ENCODE results near the gene UNC5B.
"Not testable (repeated sequence)": the region's sequence is repeated elsewhere in the genome, so short reads cannot be mapped to it uniquely, and the experiment has no call there.

The UNC5B gene

DNA sequence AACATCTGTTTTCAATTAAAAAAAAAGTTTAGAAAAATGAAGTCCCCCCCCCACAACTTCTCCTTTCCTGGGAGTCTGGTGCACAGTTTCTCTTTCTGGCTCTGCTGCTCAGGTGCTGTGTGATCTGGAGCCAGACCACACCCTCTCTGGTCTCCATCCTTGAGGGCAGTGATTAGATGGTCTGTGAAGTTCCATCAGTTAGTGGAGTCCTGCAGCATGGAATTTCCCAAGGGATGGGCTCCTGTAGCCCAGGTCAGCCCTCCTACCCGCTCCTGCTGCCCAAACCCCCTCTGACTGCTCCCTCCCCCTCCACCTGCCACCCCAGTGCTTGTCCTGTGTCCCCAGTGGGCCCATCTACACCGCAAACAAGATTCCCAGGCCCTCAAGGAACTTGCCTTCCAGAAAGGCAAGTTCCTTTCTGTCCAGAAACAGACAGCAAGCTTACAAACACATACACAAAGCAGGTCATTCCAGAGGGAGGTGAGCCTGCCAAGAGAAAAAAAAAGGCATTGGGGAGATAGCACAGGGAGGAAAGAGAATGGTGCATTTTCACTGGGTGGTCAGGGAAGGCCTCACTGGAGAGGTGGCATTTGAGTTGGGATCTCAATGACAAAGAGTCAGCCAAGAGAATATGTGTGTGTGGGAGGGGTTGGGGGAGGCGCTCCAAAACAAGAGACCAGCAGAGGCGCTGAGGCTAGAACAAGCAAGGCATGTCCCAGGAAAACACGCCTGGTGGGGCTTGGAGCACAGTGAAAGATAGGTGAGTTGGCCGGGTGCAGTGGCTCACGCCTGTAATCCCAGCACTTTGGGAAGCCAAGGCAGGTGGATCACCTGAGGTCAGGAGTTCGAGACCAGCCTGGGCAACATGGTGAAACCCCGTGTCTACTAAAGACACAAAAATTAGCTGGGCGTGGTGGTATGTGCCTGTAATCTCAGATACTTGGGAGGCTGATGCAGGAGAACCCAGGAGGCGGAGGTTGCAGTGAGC lies 57.2 kb downstream of the UNC5B start:
- DNase-seq: no peak

DNA sequence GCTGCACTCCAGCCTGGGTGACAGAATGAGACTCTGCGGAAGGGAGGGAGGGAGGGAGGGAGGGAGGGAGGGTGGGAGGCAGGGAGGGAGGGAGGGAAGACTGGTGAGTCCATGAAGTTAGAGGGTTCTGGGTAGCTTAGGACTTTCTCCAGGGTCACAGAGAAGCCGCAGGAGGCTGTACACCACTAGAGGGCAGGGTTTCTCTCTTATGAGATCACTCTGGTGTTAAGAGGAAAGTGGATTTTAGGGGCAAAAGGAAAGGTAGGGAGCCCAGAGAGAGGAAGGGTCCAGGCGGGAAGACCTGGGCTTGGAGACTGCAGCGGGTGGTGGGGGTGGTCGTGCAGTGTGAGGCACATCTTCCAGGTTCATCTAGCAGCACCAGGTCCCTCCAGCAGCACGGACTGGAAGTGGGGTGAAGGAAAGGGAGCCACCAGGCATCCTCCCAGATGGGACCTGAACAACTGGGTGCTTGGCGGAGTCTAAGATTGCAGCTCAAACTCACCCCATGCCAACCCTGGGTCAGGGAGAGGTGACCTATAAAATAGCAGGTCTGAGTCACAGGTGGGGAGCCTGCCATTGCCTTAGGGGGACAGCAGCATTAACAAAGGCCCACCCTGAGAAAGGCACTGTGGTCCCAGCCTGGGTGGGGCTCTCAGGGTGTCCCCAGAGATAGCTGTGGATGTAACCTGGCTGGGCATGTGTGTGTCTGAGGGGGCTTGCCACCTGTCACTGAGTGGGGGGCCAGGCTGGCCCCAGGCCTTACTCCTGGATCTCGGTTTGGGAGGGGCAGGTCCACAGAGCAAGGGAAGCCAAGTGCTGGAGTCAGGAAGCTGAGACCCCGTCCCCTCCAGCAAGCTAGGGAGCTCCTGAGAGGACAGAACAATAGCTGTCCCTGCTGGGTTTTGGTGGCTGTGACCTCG lies 58.2 kb downstream of the UNC5B start:
- peak; percentile 22 to 24 for DNase-seq

DNA sequence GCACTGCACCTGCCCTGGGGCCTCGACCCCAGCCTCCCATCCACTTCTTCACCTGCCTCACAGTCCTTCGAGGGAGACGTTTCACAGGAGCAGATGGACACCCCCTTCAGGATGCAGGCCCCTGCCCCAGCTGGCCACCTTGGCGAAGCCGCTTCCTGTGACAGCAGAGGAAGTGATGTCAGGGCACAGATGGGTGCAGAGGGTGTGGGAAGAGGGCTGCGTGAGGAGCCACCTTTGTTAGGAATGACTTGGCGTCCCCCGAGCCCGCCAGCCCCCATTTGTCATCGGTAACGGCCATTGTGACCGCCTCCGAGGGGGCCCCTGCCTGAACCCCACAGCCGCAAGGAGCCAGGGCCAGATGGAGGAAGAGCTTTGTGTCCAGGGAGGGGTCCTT lies 59.3 kb downstream of the UNC5B start:
- DNase-seq: no peak

DNA sequence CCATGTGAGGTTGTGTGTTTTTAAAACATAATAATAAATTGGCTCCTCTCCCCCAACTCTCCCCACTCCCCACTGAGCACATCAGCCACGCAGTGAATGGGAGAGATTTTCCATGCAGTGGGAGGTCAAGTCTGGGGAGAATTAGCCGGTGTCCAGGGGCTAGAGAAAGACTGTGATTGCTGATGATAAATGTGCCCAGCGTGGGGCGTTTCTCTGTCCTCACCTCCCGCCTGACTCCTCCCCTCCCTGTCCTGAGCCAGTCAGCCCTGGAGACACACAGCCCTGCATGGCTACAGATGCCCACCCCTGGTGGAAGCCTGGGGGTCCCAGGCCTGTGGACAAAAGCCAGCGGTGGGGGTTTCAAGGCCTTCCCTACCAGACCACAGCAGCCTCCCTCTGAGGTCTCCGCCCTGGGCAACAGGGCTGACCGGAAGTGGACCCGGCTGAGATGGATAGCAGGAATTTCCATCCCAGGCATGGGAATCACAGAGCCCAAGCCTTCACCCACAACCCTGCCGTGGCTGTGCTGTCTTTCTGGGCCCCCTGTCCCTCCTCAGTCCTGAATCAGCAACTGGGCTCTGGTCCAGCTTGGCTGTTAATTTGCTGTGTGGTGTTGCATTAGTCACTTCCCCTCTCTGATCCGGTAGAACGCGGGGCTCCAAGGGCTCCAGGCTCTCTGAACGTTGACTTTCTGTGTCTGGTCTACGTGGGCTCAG lies 59.8 kb downstream of the UNC5B start:
- no peak for DNase-seq

DNA sequence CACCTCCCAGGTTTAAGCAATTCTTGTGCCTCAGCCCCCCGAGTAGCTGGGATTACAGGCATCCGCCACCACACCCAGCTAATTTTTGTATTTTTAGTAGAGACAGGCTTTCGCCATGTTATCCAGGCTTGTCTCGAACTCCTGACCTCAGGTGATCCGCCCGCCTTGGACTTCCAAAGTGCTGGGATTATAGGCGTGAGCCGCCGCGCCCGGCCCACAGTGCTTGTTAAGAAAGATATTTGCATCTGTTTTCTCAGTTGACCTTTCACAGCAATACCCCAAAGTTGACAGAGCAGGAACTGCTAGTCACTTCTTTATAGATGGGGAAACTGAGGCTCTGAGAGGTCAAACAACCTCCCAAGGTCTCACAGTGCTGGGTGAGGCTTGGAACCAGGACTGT lies 60.6 kb downstream of the UNC5B start:
- DNase-seq: not testable (repeated sequence)

DNA sequence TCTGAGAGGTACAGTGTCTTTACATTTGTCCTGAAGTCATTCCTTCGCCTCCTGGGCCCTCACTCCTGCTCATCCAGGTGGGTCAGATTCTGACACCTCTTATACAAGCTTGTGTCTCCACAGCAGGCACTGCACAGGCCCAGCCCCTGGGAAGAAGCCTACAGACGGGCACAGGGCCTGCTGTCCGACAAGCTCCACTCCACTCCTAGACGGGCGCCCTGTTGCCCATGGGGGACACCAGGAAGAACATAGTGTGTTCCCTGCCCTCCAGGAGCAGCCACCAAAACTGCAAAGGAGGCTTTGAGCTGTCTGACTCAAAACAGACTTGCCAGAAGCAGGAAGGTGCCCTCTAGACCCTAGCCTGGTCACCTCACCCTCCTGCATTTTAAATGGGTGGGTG lies 61.1 kb downstream of the UNC5B start:
- DNase-seq: no peak

DNA sequence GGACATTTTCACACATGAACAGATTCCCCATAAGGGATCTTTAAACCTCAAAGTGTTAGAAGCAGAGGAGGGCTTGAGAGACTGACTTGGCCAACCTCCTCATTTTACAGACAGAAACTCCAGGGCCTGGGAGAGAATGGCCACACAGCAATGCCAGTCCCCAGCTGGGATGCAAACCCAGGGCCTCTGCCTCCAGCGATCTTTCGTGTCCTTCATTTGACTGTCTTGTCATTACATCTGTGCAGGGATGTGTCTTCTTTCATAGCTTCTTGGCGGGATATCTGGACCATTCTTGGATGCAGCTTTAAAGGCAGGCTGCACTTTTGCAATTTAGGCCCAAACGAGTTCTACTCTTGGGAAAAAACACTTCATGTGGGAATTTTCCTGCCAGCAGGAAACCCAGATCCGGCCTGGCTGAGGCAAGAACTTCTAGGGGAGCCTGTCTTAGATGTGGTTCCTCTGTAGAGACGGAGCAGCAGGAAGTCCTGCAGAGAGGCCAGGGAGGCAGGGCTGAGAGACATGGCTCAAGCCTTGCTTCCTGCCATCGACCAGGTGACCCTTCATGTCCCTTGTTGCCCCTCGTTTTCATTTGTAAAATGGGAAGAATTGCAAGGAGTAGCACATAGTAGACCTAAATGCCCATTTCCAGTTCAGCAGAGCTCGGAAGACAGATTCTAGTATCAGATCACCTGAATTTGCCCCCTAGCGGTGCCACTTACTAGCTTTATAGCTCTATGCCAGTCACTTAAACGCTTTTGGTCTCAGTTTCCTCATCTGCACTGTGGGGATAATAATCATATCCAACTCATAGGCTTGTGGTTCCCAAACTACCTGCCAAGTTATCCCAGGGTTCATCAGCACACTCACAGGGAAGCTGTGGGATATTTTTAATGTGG lies 62.8 kb downstream of the UNC5B start:
- DNase-seq: no peak

DNA sequence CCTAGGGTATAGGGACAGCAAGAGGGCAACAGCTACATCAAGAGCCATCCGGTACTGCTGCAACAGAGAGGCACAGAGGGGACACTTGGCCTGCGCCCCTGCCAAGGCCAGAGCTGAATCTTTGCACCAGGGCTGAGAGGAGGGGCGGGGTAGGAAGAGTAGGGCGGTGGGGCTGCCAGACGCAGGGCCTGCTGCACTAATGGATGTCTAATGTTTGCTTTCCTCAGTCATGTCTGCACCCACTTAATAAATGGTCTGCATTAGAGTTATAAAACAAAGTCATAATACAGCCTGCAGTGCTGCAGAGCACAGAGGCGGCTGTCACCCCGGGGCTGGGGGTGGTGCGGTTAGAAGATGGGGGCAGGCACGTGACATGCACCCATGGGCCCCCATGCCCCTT lies 64.5 kb downstream of the UNC5B start:
- no peak for DNase-seq

DNA sequence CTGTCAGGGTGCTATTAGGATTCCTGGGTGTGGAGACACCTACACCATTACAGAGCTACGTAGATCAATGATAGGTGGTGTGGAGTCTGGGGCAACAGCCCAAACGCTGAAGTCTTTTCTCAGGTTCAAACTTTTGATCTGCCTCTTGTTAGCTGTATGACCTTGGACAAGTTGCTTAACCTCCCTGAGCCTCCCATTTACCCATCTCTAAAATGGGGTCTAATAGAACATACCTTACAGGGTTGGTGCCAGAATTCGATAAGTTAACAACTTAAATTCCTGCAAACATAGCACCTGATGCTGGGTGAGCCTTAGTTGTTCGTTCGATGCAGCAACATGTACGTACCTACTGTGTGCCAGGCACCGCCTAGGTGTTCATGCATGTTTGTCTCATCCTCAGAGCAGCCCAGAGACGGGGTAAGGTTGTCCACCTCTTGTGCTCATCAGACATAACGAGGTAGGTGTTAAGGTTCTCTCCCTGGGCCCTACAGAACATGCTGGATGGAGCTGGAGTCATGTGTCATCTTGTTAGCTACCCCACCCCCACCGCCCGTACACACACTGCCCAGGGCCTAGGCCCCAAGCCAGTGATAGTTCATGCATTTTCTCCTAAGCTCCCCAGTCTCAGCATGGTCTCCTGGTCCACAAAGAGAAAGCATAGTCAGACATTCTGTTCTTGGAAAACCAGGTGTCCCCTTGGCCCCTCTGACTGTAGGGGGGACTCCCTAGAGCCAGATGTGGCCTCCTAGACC lies 65.7 kb downstream of the UNC5B start:
- no peak for DNase-seq

DNA sequence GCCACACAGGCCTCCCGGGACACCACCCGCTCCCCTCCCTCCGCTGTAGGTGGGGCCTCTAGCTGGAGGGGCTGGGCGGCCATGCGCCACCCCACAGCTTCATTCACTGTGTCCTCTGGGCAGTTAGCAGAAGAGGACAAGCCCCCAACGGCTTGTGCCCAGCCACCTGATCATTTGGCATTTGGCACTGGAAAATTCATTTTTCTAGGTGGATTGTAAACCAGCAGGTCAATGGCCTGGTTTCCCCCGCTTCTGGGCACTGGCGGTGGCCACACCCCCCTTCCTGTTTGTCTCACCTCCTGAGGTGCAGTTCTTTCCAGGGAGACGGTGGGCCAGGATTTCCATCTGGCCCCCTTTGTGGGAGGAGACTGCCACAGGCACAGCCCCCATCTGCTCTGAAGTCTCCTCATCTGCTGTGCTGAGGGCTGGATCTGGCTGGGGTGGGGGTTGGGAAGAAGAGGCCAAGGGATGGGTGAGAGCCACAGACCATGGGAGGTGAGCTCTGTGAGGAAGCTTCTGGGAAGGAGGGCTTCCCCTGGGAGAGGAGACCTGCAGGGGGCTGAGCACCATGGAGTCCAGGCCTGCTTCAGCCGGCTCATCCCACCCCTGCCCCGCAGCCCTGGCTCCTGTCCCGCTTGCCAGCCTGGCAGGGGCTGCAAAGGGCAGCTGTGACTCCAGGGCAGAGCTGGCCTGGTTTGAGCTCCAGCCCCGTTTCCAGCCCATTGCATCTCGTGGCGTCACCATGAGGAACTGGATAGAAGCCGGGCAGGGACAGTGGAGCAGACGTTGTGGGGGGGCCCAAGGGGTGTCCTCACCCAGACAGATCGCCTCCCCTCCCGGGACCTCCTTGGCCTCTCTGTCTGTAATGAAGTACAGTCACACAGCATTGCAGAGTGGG lies 66.6 kb downstream of the UNC5B start:
- DNase-seq: no peak

DNA sequence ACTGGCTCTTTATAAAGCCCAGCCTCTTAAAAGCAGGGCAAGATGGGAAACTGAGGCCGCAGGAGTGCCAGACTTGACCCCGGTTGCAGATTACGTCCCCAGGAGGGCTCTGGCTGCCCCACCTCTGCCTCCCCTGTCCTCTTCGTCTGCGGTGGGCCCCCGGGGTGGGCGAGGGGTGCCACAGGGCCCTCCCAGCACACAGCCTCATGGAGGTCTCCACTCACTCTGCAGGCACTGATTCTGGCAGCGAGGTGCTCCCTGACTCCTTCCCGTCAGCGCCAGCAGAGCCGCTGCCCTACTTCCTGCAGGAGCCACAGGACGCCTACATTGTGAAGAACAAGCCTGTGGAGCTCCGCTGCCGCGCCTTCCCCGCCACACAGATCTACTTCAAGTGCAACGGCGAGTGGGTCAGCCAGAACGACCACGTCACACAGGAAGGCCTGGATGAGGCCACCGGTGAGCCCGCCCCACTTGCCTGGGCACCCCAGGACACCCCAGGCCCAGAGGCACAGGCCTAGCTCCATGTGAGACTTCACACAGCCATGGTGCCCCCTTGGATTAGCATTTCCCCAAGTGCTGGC lies 67.3 kb downstream of the UNC5B start:
- DNase-seq: no peak

DNA sequence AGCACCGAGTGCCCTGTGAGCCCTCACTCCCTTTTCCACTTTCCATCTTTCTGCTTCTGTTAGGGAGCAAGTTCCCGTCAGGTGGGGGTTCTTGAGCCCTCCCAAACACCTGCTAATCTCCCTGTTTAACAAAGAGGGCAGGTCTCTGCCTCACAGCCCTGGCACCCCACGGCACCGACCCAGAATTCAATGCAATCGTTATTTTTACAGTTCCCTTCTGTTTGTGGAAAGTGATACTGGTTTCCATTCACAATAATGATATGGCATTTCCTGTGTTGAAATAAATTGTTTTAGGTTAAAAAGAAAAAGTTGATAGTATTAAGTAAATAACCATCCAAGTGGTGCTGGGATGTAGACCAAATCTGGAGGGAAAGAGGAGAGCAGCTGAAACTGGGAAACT lies 67.8 kb downstream of the UNC5B start:
- no peak for DNase-seq

DNA sequence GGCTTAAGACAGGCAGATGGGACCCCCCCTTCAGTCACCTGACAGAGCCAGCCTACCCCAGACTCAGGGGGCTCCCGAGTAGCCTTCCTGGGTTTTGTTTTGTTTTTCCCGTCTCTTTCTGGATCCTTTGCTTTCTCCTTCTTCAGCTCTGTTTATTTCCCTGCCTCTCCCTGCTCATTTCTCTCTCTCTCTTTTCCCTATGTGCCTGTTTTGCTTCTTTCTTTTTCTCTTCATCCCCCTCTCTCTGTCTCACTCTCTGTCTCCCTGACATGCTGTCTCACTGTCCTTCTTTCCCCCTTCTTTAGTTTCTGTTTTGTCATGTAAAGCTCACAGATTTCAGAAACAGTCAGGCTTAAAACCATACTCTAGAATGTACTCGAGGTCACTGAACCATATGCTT lies 68.5 kb downstream of the UNC5B start:
- no peak for DNase-seq

DNA sequence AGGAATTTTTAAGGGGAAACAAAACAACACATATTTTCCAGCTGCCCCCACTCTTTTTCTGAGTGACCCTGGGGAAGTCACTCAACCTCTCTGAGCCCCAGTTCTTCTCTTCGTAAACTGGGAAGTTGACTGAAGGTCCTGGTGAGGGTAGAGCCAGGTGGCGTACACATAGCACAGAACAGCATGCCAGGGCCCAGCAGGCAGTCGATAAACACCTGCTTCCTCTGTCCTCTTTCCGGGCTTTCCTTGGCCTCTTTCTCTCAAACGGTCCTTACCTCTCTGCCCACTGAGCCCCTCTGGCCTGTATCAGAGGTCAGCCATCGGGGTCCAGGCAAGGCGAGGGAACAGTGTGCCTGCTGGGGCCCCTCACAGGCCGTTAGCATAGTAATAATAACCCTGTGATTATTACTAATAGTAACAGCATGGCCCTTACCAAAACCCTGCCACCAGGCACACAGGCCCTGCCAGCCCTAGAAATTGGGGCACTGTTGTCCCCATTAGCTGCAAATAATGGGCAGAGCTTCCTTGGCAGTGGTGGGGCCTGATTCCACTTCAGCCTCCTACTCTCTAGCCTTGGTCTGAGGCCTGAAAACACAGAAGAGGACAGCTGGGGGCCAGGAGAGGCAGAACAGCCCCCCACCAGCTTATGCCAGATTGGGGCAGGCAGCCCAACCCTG lies 69.4 kb downstream of the UNC5B start:
- no peak for DNase-seq

DNA sequence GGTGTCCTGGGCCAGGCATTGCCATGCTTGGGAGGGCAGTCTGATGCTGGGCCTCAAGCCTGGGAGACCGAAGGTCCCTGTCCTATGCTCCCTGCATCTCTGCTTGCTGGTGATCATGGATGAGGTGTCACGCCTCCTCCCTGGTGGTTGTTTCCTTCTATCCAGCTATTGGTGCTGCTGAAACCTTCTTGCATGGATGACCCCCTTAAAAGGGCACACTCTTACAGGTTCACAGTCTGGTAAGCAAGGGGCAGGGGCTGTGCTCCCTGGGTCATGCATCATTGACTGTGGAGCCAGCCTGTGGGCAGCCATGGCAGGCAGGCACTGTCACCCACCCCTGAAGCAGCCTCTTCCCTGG lies 69.9 kb downstream of the UNC5B start:
- DNase-seq: no peak

DNA sequence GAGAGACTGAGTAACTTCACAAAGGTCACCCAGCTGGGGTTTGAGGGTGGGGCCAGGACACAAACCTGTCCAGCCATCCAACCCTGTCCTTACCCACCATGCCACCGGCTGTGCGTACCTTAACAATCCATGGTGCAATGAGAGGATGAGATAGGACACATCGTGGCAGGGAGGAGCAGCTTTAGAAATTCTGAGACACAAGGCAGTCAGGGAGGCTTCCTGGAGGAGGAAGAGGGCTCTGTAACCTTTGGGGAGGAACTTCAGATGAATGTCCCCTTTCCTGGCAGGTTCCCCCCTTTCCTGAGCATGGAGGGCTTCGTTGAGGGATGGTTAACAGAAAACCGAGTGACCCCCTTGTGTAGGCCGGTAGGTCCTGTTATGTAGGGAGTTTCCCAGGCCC lies 71.0 kb downstream of the UNC5B start:
- DNase-seq: no peak

DNA sequence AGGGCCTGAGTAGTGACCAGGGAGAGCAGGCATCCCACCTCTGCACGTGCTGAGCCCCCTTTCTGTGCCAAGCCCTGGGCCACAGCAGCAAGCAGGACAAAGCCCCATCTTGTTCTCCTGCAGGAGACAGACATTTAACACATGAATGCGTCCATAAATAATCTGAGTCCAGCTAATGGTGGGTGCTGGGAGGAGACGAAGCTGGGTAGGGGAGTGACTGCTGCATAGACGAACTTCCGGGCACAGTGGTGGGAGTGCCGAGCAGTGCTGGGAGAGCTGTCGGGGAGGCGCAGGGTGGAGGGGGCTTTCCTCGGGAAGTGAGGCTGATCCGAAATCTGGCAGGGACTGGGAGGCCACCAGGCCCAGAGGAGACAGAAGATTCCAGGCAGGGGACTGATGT lies 71.5 kb downstream of the UNC5B start:
- DNase-seq: no peak

DNA sequence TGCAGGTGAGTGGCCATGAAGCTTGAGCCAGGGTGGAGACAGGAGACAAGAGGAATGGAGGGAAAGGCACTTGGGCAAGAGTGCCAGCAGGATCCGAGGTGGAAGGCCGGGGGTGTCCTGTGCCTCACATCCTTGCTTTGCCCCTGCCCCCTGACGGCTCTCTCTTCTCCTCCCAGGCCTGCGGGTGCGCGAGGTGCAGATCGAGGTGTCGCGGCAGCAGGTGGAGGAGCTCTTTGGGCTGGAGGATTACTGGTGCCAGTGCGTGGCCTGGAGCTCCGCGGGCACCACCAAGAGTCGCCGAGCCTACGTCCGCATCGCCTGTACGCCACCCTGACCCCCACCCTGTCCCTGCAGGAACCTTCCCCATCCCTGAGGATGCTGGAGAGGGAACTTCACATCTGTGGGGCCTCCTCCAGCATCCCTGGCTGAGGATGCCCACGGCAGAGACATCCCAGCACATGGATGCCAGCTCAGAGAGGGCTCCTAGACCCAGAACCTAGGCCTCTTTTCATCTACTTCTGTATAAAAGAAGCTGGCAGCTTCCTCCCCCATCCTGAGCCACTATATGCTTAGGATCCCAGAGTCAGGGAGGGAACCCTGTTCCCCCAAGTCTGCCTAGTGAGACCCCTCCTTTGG lies 72.3 kb downstream of the UNC5B start:
- no peak for DNase-seq

DNA sequence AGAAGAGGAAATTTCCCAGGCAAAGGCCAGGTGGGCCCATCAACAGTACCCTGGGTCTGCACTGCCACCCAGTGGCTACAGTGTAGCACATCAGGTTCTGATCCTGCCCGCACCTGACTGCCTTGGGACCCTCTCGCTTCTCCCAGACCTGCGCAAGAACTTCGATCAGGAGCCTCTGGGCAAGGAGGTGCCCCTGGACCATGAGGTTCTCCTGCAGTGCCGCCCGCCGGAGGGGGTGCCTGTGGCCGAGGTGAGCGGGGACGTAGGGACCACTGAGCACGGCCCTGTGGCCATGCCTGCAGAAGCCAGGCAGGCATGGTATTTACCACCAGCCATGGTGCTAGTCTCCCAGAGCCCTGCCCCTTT lies 72.8 kb downstream of the UNC5B start:
- peak in 1 of 2 donors; percentile 26 for DNase-seq

Data from CD4-positive, alpha-beta T cell treated with Interleukin-4 for 1 hour (primary cell).